ENCODE results near the gene NKAIN2.

The NKAIN2 gene

GRCh38 chr6:124052120-124052519 is 248.5 kb downstream of the NKAIN2 start:
- ATAC-seq: no peak
- TF ChIP-seq, protein P1, sequence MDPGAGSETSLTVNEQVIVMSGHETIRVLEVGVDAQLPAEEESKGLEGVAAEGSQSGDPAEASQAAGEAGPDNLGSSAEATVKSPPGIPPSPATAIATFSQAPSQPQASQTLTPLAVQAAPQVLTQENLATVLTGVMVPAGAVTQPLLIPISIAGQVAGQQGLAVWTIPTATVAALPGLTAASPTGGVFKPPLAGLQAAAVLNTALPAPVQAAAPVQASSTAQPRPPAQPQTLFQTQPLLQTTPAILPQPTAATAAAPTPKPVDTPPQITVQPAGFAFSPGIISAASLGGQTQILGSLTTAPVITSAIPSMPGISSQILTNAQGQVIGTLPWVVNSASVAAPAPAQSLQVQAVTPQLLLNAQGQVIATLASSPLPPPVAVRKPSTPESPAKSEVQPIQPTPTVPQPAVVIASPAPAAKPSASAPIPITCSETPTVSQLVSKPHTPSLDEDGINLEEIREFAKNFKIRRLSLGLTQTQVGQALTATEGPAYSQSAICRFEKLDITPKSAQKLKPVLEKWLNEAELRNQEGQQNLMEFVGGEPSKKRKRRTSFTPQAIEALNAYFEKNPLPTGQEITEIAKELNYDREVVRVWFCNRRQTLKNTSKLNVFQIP (CRISPR knock-in tag; IDR thresholded peaks at IDR 0.05; ENCODE audit: borderline replicate concordance, low read depth): no peak
- TF ChIP-seq, protein P2, sequence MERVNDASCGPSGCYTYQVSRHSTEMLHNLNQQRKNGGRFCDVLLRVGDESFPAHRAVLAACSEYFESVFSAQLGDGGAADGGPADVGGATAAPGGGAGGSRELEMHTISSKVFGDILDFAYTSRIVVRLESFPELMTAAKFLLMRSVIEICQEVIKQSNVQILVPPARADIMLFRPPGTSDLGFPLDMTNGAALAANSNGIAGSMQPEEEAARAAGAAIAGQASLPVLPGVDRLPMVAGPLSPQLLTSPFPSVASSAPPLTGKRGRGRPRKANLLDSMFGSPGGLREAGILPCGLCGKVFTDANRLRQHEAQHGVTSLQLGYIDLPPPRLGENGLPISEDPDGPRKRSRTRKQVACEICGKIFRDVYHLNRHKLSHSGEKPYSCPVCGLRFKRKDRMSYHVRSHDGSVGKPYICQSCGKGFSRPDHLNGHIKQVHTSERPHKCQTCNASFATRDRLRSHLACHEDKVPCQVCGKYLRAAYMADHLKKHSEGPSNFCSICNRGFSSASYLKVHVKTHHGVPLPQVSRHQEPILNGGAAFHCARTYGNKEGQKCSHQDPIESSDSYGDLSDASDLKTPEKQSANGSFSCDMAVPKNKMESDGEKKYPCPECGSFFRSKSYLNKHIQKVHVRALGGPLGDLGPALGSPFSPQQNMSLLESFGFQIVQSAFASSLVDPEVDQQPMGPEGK (CRISPR knock-in tag; IDR thresholded peaks at IDR 0.05; ENCODE audit: borderline replicate concordance): no peak
- no peak for TF ChIP-seq CSRNP3 (CRISPR knock-in tag; IDR thresholded peaks at IDR 0.05)
- no peak for TF ChIP-seq ARNTL (CRISPR knock-in tag; IDR thresholded peaks at IDR 0.05; ENCODE audit: borderline replicate concordance, low read depth)
- TF ChIP-seq ZNF8 (CRISPR knock-in tag; IDR thresholded peaks at IDR 0.05): no peak
- TF ChIP-seq ZC3H10 (CRISPR knock-in tag; IDR thresholded peaks at IDR 0.05): no peak

GRCh38 chr6:124053315-124053714 is 249.7 kb downstream of the NKAIN2 start:
- ATAC-seq: no peak
- TF ChIP-seq, protein P2 (CRISPR knock-in tag; IDR thresholded peaks at IDR 0.05; ENCODE audit: borderline replicate concordance): no peak
- TF ChIP-seq TSHZ2 (CRISPR knock-in tag; IDR thresholded peaks at IDR 0.05): no peak
- no peak for TF ChIP-seq TOX (CRISPR knock-in tag; IDR thresholded peaks at IDR 0.05; ENCODE audit: borderline replicate concordance)
- TF ChIP-seq, protein P3, sequence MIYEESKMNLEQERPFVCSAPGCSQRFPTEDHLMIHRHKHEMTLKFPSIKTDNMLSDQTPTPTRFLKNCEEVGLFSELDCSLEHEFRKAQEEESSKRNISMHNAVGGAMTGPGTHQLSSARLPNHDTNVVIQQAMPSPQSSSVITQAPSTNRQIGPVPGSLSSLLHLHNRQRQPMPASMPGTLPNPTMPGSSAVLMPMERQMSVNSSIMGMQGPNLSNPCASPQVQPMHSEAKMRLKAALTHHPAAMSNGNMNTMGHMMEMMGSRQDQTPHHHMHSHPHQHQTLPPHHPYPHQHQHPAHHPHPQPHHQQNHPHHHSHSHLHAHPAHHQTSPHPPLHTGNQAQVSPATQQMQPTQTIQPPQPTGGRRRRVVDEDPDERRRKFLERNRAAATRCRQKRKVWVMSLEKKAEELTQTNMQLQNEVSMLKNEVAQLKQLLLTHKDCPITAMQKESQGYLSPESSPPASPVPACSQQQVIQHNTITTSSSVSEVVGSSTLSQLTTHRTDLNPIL (CRISPR knock-in tag; IDR thresholded peaks at IDR 0.05; ENCODE audit: low read depth): no peak
- TF ChIP-seq, protein P1 (CRISPR knock-in tag; IDR thresholded peaks at IDR 0.05; ENCODE audit: borderline replicate concordance, low read depth): no peak
- no peak for TF ChIP-seq CSDC2 (CRISPR knock-in tag; IDR thresholded peaks at IDR 0.05)

- no peak for ATAC-seq
- TF ChIP-seq SNAI2 (CRISPR knock-in tag; IDR thresholded peaks at IDR 0.05) (no peak), CSDC2 (CRISPR knock-in tag; IDR thresholded peaks at IDR 0.05) (no peak), RARB (CRISPR knock-in tag; IDR thresholded peaks at IDR 0.05) (no peak), CSRNP3 (CRISPR knock-in tag; IDR thresholded peaks at IDR 0.05) (no peak), ISL1 (CRISPR knock-in tag; IDR thresholded peaks at IDR 0.05) (no peak), ZFP30 (CRISPR knock-in tag; IDR thresholded peaks at IDR 0.05) (no peak), ZC3H10 (CRISPR knock-in tag; IDR thresholded peaks at IDR 0.05) (no peak), ARNTL (CRISPR knock-in tag; IDR thresholded peaks at IDR 0.05; ENCODE audit: borderline replicate concordance, low read depth) (no peak), PPARA (CRISPR knock-in tag; IDR thresholded peaks at IDR 0.05; ENCODE audit: borderline replicate concordance) (no peak), ZNF70 (CRISPR knock-in tag; IDR thresholded peaks at IDR 0.05) (no peak), ZFP3 (CRISPR knock-in tag; IDR thresholded peaks at IDR 0.05) (no peak), OSR1 (CRISPR knock-in tag; IDR thresholded peaks at IDR 0.05) (no peak), ZNF8 (CRISPR knock-in tag; IDR thresholded peaks at IDR 0.05) (no peak)
- TF ChIP-seq, protein P1 (CRISPR knock-in tag; IDR thresholded peaks at IDR 0.05; ENCODE audit: borderline replicate concordance, low read depth): no peak
Observed at GRCh38 chr6:124054034-124054433, 250.4 kb downstream of the NKAIN2 start.
